CD4-positive, alpha-beta T cell treated with Interleukin-4 for 1 hour (primary cell): ENCODE measurements around the gene TTC28.
"Not testable (repeated sequence)": the region's sequence is repeated elsewhere in the genome, so short reads cannot be mapped to it uniquely, and the experiment has no call there.

Experiments
- DNase-seq, 2 donors: peaks; one replicate each; pipeline ENCODE4 v3.0.0-alpha.2; 2020 to 2022

The TTC28 gene

DNA sequence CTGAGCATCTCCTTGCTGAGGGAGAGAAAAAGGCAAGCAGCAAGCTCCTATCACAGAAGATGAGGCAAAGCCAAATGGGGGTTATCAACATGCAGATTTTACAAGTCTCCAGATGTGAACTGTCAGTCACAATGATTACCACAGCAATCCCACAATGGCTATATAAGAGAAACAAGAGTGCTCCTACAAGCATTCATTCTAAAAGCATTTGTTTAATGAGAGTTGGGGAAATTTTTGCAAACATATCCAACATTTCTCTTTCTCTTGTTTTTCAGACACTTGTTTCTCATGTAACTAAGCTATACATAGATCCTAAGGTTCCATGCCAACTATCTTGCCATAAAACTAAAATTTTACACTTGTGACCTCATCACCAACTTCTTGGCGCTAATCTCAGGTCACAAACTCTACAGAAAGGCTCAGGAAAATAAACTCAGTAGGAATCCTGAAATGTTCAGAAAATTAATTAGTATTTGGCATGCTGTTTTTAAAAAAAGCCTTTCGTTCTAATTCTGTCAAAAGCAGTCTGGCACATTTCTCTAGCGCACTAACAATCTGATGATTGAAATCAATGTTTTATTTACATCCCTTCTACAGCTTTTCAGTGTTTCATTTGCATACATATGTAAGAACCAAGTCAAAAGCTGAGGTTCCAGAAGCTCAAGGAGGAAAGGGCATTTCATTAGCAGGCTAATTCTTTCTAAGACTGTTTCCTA lies 199.5 kb downstream of the TTC28 start:
- no peak for DNase-seq

DNA sequence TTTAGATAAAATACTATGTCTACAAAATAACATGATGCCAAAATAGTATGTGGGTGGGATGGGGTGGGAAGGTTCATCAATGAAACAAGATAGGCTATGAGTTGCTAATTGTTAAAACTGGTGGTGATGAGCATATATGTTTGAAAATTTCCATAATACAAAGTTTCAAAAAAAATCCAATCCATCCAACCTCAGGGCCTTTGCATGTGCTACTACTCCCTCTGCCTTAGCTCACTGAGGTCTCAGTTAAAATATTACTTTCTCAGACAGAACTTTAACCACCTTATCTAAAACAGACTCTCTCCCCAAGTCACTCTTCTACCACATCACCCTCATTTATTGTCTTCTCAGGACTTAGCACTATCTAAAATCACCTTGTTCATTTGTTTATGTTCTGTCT lies 201.1 kb downstream of the TTC28 start:
- DNase-seq, result no peak

- no peak for DNase-seq
These were observed 202.1 kb downstream of the TTC28 start for GRCh38 chr22:28477556-28477955.

GRCh38 chr22:28474330-28474729 lies 205.3 kb downstream of the TTC28 start:
- no peak for DNase-seq

DNA sequence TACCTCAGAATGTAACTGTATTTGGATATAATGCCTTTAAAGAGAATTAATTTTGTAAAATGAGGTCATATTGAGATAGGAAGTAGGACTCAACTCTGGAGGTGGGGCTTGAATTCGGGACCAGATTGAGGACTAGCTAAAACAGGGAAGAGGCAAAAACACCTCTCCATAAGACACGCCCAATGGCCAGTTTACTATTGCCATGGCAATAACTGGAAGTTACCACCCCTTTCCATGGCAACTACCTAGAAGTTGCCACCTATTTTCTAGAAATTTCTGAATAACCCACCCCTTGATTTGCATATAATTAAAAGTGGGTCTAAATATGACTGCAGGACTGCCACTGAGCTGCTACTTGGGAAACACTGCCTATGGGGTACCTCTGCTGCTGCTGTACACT lies 206.4 kb downstream of the TTC28 start:
- DNase-seq, result no peak

DNA sequence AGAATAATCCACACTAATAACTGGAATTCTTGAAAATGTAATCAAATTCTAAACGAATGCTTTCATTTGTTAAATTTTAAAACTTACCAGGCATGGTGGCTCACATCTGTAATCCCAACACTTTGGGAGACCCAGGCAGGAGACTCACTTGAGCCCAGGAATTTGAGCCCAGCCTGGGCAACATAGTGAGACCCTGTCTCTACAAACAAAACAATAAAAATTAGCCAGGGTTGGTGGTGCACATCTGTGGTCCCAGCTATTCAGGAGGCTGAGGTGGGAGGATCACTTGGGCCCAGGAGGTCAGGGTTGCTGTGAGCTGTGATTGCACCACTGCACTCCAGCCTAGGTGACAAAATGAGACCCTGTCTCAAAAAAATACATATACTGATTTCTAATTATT lies 212.6 kb downstream of the TTC28 start:
- DNase-seq, result not testable (repeated sequence)

DNA sequence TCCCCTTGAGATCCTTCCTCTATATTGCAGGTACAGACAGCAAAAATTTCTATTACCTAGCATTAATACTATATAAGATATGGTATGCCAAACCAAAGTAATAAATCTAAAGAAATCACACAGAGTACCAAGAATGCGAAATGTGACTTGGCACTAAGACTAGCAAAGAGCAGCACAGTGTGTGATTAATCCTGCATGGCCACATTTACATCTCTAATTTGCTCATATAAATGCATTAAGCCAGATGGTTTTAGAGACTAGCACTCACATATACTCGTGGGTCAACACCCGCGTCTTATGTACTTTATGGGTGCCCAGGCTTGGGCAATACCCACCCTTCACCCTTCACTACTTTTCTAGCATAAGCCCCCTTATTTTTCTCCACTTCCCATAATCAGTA lies 213.2 kb downstream of the TTC28 start:
- DNase-seq, result no peak

- DNase-seq, result no peak
These were observed 213.8 kb downstream of the TTC28 start for GRCh38 chr22:28465841-28466240.

DNA sequence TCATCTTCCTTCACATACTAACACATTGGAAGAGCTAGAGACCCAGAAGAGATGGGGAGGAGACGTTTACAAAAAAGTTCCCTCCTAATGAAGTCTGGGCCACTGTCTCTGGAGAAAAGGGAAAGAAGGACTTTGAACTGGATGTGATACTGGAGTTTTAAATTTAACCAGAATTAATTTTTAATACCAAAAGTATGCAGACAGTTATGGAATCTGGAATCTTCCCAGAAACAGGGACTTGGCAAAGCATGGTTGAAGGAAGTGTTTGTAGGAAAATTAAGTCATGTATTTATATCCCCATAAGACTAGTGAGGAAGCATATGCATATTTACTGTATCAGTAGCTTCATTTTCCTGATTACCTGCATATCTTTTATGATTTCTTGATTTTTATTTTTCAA lies 215.5 kb downstream of the TTC28 start:
- no peak for DNase-seq

- DNase-seq, result not testable (repeated sequence)
These were observed 216.2 kb downstream of the TTC28 start for GRCh38 chr22:28463408-28463807.

DNA sequence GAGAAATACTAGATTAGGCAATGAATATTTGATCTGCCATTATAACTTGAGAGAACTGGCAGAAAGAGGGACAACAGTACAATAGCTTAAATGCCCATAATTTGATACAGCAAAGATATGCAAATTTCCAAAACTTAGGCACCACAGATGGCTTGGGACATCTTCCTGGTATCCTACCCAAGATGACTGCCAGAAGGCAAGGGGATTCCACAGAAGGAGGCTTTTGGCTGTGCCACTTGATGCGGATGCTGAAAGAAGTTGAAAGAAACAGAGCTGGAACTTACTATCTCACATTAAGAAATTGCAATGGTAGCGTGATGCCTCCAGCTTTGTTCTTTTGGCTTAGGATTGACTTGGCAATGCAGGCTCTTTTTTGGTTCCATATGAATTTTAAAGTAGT lies 216.7 kb downstream of the TTC28 start:
- no peak for DNase-seq

GRCh38 chr22:28462041-28462440 lies 217.6 kb downstream of the TTC28 start:
- DNase-seq, result no peak

DNA sequence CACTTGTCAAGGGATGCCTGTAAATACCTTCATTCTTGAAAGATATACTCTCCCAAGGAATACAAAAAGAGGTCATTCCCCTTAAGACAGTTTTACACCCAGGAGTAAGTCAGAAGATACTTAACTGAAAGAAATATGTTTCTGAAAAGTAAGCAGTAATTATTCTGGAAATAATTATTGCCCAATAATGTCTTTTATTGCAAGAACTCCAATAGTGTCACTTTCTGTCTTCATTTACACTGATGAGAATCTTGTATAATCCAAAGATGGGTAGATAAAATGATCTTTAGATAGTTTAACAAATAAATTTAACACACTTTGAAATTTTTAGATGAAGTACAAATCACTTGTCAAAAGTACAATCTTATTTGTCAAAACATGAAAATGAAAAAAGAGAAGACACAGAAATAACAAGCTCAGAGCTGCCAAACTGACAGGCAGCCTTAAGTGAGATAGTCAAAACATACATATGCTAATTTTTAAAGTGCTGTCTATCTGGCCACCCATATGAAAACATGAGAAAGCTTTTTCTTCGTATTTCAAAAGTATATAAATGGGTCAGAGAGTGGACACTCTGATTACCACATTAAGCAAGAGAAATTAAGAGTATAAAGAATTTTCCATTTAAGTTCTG lies 225.1 kb downstream of the TTC28 start:
- no peak for DNase-seq

- no peak for DNase-seq
These were observed 229.5 kb downstream of the TTC28 start for GRCh38 chr22:28450109-28450508.

GRCh38 chr22:28449041-28449440 lies 230.6 kb downstream of the TTC28 start:
- DNase-seq, result no peak

- no peak for DNase-seq
These were observed 231.0 kb downstream of the TTC28 start for GRCh38 chr22:28448625-28449024.

- DNase-seq, result no peak
These were observed 235.0 kb downstream of the TTC28 start for GRCh38 chr22:28444659-28445058.

DNA sequence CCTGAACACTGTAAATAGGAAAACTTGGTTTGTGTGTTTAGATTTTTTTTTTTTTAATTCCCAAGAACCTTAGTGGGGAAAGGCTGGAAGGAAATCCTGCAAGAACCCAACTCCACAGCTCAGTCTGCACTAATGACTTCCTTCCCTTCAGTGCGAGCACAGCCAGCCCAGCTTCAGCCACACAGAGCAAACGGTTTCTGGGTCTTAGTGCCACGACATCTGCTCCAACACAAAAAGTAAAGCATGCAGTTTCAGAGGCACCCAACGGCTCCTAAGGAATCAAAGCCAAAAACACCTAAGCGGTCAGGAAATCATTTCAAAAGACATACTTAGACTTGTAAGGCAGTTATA lies 236.1 kb downstream of the TTC28 start:
- peak in 1 of 2 donors; percentile 18 for DNase-seq

DNA sequence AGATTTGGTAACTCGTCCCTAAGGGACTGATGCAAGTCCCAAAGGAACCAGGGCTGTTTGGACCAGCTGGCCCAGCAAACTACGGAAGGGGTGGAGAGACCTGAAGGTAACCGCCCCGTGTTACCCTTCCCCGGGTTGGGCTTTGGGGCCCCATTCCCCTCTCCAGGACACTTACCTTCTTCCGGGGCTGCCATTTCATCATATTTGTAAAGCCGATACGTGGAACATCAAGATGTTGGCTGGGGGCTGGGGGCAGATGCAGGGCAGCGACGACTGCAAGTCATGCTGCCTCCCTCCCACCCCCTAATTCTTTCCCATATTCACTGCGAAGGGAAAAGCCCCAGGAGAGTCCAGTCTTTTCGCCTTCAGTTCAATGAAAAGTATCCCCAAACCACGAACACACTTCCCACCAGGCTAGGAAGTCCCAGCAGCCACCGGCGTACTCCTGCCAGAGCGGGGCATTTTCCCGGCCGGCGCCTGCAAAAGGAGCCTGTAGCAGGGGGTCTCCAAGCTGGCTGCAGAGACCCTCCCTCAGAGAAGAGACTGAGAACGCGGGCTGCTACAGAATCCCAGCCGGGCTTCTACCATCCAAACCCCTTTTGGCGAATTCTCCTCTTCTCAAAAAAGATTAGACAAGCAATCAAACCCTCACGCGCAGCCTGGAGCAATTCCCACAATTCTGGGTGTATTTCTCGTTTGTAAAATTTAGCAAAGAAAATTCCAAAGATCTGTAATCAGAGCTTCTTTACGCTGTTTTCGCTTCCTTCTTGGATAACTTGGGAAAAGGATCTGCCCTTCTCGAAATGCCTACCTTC lies 236.7 kb downstream of the TTC28 start:
- peak in 1 of 2 donors; percentile 0 for DNase-seq

- DNase-seq, result peak; percentile 37 to 64
These were observed 237.4 kb downstream of the TTC28 start for GRCh38 chr22:28442264-28442710.

GRCh38 chr22:28441720-28442263 lies 237.8 kb downstream of the TTC28 start:
- DNase-seq, result no peak

DNA sequence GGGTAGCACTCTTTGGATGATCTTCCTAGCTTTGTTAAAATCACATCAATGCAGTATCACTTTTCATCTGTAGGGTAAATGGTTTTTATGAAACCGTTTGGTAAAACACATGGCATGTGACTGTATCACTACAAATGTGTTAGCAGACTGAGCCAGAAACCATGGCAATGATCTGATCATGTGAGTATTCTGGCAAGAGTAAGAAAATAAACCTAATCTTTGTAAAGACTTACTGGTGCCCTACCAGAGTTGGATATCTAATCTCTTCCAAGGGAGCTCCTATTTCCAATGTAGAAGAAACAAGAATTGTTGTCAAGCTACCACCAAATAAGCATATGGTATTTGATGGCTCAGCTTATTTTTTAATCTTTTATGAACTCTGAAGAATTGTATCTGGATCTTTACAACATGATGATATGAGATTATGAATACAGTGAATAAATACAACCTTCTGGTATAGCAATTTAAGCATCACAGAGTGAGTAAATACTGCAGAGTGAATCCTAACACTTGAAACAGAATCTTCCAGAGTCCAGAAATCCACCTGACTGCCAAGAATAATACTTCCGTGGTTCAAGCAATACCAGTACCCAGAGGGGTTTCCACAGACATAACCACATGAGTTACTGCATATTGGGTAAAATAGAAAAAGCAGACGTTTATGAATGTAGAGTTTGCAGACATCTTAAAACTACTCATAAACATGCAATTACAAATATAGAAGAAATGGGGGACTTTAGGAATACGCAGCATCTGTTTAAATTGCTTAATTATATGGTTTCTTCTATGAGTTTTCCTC lies 238.8 kb downstream of the TTC28 start:
- no peak for DNase-seq
